ENCODE results near the gene SASH1. TPM values are rescaled to one million over a fixed set of nuclear protein-coding genes. Genes with fewer than 3 reads are reported as not detected.
A peak's percentile ranks its signal among the peaks of the same experiment; 100 is the strongest.
"Not testable (repeated sequence)": the region's sequence is repeated elsewhere in the genome, so short reads cannot be mapped to it uniquely, and the experiment has no call there.

Gene SASH1
- total RNA-seq, 1 donor from 2014 or later: 41.6 TPM

DNA sequence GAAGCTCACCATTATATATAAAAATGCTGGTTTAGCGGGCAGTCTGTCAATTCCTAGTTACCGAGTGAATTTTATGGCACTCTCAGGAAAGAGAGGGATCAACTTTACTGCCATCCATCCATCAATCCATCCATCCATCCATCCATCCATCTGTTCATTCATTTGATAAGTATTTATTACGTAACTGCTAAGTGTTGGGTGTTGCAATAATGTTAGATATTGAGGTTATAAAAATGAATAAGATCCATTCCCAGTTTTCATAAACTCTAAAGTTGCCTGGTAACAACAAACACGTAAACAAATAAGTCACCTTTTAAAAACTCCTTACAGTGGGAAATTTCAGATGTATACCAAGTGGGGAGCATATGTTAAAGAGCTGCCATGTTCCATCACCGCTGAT is 36.8 kb downstream of the SASH1 start:
- H3K4me1 Mint-ChIP-seq (ENCODE audit: low read depth): peaks cover 10% of the 10 kb centered on the region
- no peak overlapping the region for H3K4me3 Mint-ChIP-seq (ENCODE audit: low read depth)
- DNase-seq (ENCODE audit: low spot score, unreplicated experiment): no peak
- H3K27me3 Mint-ChIP-seq: no peaks in the 10 kb centered on the region
- no peak for TF ChIP-seq CTCF (IDR thresholded peaks at IDR 0.05; ENCODE audit: unreplicated experiment)
- H3K27ac Mint-ChIP-seq: no peak overlapping the region
- peaks cover 2% of the 10 kb centered on the region for H3K36me3 Mint-ChIP-seq (ENCODE audit: insufficient read depth)
- H3K9me3 Mint-ChIP-seq (ENCODE audit: low read depth): no peaks in the 10 kb centered on the region

GRCh38 chr6:148379966-148380713 is 37.5 kb downstream of the SASH1 start:
- Mint-ChIP-seq H3K36me3 (ENCODE audit: insufficient read depth) (peaks cover 2% of the 10 kb centered on the region), H3K27ac (peak overlapping the region; percentile 60), H3K4me1 (ENCODE audit: low read depth) (peaks cover 10% of the 10 kb centered on the region), H3K27me3 (no peaks in the 10 kb centered on the region), H3K4me3 (ENCODE audit: low read depth) (no peak overlapping the region), H3K9me3 (ENCODE audit: low read depth) (no peaks in the 10 kb centered on the region)
- no peak for TF ChIP-seq CTCF (IDR thresholded peaks at IDR 0.05; ENCODE audit: unreplicated experiment)
- DNase-seq (ENCODE audit: low spot score, unreplicated experiment): no peak

DNA sequence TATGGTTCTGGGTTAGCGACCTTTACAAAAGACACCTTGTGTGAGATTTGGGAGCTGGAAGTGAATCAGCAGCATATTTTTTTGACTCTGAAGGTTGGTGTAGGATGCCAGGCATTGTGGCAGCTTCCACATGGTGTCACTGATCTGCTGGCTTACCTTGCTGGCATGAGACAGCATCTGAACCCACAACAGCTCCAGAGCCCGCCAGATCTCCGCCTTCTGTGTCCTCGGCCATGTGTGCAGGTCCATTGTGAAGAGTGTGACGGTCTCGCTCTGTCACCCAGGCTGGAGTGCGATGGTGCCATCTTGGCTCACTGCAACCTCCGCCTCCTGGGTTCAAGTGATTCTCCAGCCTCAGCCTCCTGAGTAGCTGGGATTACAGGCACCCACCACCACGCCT is 39.4 kb downstream of the SASH1 start:
- not testable (repeated sequence) for H3K4me3 Mint-ChIP-seq (ENCODE audit: low read depth); H3K27ac Mint-ChIP-seq; H3K27me3 Mint-ChIP-seq; H3K9me3 Mint-ChIP-seq (ENCODE audit: low read depth); DNase-seq (ENCODE audit: low spot score, unreplicated experiment); H3K4me1 Mint-ChIP-seq (ENCODE audit: low read depth); H3K36me3 Mint-ChIP-seq (ENCODE audit: insufficient read depth)

- H3K9me3 Mint-ChIP-seq (ENCODE audit: low read depth): no peaks in the 10 kb centered on the region
- no peak overlapping the region for H3K27ac Mint-ChIP-seq
- peaks cover 10% of the 10 kb centered on the region for H3K4me1 Mint-ChIP-seq (ENCODE audit: low read depth)
- no peaks in the 10 kb centered on the region for H3K27me3 Mint-ChIP-seq
- no peaks in the 10 kb centered on the region for H3K36me3 Mint-ChIP-seq (ENCODE audit: insufficient read depth)
- DNase-seq (ENCODE audit: low spot score, unreplicated experiment): no peak
- TF ChIP-seq CTCF (IDR thresholded peaks at IDR 0.05; ENCODE audit: unreplicated experiment): no peak
- no peak overlapping the region for H3K4me3 Mint-ChIP-seq (ENCODE audit: low read depth)
These were observed 40.2 kb downstream of the SASH1 start for GRCh38 chr6:148382861-148383260.

DNA sequence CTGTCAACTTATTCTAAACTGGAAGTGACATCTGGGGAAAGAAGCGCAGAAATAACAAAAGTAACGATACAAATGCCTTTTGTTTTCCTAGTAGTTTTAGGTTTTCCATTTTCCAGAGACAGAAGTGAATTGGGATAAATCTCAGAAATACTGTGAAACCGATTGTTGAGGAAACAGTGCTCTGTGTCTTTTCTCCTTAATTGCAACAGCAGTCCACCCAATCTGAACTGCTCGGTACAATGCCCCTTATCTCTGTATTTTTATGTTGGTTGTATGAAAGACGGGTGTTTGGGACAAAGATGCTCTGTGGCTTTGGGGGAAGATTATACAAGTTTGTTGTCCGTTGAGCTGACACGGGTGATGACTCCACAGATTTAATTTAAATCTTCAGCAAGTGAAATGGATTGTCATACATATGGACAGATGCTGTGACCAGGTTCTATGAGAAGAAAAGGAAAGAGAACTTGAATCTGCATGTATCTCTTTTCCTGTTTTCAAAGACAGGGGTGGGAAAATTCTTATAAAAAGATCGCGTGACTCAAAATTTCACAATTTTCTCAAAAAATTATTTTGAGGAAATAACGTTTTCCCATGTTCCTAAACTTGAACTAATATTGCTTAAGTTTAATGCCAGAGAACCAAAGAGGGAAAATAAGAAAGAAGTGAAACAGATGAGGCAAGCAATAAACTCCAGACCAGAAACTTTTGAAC is 41.2 kb downstream of the SASH1 start:
- no peak for DNase-seq (ENCODE audit: low spot score, unreplicated experiment)
- Mint-ChIP-seq H3K9me3 (ENCODE audit: low read depth) (no peaks in the 10 kb centered on the region), H3K36me3 (ENCODE audit: insufficient read depth) (no peaks in the 10 kb centered on the region), H3K27ac (peak overlapping the region; percentile 45), H3K4me1 (ENCODE audit: low read depth) (peaks cover 9% of the 10 kb centered on the region), H3K4me3 (ENCODE audit: low read depth) (no peak overlapping the region), H3K27me3 (no peaks in the 10 kb centered on the region)
- TF ChIP-seq CTCF (IDR thresholded peaks at IDR 0.05; ENCODE audit: unreplicated experiment): no peak

Data from progenitor cell of endocrine pancreas (in vitro differentiated cells).